Upper lobe of left lung (tissue), 4 donors: Measurements from ENCODE around the gene COPZ1.

ENCODE experiments used
- EP300 ChIP-seq, 4 donors: sonication (generic); formaldehyde crosslinking; IDR thresholded peaks; one replicate each; pipeline ENCODE4 v1.5.1; 2017; ENCODE audit warnings: antibody characterized with exemption in 4 of 4, control low read depth in 2 of 4
- POLR2A ChIP-seq, 4 donors: fragments of 450-650 bp; IDR thresholded peaks; one replicate each; pipeline ENCODE4 v1.5.1; 2016 to 2017; ENCODE audit warnings: antibody characterized with exemption in 4 of 4, mild to moderate bottlenecking in 2 of 4
- POLR2AphosphoS5 ChIP-seq, 2 donors: sonication (generic); formaldehyde crosslinking; IDR thresholded peaks; one replicate each; pipeline ENCODE4 v1.5.1; 2017; ENCODE audit warnings: antibody characterized with exemption in 2 of 2
- TF ChIP-seq, protein P1 (sequence below), 6 experiments: fragments of 450-650 bp in 4 of 6; fragments of 200-600 bp in 2 of 6; sonication (generic) in 2 of 6; IDR thresholded peaks; one replicate each; pipeline ENCODE4 v1.5.1; 2016 to 2019; ENCODE audit warnings: antibody characterized with exemption in 6 of 6

DNA sequence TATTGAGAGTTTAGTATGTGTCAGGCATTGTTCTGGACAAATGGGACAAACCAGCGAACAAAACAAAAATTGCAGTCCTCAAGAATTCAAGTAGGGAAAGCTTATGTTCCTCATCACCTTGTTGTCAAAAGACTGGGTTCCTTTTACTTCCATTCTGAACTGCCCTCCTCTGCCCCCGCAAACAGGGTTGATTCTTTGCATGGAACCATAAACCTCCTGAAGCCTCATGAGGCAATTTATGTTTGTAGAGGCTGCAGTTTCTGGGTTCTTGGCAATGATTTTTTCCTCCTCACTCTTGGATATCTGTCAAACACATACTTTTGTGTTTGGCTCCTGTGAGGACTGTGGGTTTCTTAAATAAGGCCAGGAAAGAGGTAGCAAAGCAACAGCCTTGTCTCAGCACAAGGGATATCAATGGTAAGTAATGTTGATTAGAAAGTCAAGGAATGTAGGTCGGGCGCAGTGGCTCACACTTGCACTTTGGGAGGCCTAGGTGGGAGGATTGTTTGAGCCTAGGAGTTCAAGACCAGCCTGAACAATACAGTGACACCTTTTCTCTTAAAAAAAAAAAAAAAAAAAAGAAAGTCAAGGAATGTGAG, 13.9 kb downstream of the COPZ1 start:
- TF ChIP-seq, protein P1, sequence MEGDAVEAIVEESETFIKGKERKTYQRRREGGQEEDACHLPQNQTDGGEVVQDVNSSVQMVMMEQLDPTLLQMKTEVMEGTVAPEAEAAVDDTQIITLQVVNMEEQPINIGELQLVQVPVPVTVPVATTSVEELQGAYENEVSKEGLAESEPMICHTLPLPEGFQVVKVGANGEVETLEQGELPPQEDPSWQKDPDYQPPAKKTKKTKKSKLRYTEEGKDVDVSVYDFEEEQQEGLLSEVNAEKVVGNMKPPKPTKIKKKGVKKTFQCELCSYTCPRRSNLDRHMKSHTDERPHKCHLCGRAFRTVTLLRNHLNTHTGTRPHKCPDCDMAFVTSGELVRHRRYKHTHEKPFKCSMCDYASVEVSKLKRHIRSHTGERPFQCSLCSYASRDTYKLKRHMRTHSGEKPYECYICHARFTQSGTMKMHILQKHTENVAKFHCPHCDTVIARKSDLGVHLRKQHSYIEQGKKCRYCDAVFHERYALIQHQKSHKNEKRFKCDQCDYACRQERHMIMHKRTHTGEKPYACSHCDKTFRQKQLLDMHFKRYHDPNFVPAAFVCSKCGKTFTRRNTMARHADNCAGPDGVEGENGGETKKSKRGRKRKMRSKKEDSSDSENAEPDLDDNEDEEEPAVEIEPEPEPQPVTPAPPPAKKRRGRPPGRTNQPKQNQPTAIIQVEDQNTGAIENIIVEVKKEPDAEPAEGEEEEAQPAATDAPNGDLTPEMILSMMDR (IDR thresholded peaks at IDR 0.05), result no peak
- TF ChIP-seq POLR2A (IDR thresholded peaks at IDR 0.05) (no peak), POLR2AphosphoS5 (IDR thresholded peaks at IDR 0.05) (no peak), EP300 (IDR thresholded peaks at IDR 0.05) (no peak)
